GM19239 (cell line): ENCODE data around the gene PTPRM.

Experiments used
- DNase-seq: peaks from one replicate; pipeline ENCODE4 v3.0.0; 2011; ENCODE audit warnings: low spot score; ENCODE audit not compliant: insufficient read length
- FAIRE-seq: peaks from 2 replicates; lab custom pipeline; 2011; peaks lifted over from hg19 to GRCh38; lab: Jason Lieb, UNC

PTPRM gene

DNA sequence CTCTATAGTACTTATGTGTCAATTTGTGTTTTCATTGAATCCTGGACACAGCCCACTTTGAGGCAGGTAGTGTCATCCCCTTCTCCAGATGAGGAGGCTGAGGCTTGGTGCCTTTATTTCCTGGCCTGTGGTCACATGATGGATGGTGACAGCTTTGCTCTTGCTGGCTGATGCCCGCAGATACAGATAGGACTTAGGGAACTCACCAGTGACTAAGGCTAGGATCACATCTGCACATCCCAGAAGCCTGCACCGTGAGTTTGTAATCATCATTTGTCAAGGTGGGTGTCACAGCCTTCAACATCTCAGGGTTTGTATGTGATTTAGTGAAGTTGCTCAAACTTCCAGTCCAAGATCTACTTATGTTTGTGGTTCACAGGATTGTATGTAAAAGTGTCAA, 747.0 kb downstream of the PTPRM start:
- no peak for FAIRE-seq
- no peak for DNase-seq

DNA sequence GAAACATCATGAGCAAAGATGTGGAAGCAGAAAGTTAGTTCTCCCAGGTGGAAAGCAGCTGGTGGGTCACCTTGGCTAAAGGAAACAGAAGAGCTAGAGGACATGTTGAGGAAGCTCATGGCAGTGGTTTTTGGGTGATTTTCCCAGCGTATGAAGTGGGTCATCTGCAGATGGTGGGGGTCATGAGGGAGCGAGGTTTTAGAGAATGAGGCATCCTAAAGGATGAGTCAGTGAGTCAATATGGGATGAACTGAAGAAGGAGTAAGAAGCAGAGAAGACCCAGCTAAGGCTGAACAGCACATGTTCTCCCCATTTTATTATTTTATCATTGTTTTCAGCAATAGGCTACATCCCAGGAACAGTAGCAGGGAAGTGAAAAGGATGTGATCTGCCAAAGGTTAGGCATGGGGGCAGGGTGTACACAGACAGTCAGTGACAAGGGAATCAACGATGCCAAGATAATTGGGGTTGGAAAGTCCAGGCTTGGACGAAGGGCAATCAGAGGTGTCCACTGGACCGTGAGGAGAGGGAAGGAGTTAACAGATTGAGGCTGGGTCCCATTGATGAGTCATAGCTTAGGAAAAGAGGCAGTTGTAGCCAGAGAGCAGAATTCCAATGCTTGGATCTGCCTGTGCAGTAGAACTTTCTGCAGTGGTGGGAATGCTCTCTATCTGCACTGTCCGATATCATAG, 752.8 kb downstream of the PTPRM start:
- DNase-seq, result no peak
- FAIRE-seq, result no peak

DNA sequence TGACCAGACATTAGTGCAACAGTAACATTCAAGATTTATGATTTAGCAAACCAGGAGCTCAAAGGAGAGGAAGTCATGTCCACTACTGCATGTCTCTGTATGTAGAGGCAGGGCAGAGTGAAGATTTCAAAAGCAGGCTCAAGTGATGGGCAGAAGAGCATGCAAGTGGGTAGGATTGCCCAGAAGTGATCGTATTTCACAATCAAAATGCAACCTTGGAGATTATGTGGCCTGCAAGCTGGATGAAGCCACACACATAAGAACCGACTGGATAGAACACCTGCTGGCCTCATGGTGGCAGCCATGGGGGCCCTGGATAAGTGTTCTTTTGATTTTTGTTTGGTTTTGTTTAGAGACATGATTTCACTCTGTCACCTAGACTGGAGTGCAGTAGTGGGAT, 755.4 kb downstream of the PTPRM start:
- no peak for DNase-seq
- no peak for FAIRE-seq

GRCh38 chr18:8324343-8325065, 757.4 kb downstream of the PTPRM start:
- DNase-seq, result no peak
- FAIRE-seq, result no peak

GRCh38 chr18:8326763-8327394, 759.8 kb downstream of the PTPRM start:
- DNase-seq (no peak), FAIRE-seq (no peak)

DNA sequence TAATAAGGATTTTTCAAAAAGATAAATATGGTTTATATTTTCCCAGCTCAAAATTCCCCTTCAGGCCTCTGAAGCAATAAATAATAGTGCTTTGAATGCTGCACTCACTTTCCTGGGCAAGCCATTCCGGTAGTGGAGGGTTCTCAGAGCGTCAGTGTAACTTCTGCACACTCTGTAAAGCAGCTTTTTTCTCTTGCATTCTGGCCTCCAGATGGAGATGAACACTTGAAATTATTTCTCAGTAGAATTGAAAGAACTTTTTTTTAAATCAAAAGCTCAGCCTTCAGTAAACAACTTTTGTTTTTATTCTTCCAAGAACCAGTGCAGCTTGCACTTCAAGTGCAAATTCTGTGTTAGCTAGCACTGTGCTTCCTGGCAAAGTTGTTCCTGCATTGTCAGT, 761.0 kb downstream of the PTPRM start:
- DNase-seq (no peak), FAIRE-seq (no peak)

GRCh38 chr18:8329186-8329771, 762.2 kb downstream of the PTPRM start:
- DNase-seq (no peak), FAIRE-seq (no peak)

DNA sequence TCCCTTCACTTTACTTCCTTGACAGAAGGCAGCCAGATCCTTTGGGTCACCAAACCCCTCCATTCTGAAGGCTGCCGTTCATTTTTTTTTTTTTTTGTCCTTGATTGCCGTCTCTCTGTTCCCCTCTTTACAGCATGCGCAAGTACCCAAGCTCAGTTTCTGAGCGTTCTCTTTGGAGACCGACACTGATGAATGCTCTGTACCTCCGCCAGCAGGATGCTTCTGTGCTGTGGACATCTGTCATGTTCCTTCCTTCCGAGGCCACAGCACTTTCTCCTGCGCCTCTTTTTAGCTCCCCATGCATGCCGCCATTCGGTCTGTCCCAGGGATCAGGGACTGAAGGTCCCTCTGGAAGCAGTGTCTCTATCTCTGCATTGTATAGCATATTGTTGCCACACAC, 763.5 kb downstream of the PTPRM start:
- no peak for FAIRE-seq
- DNase-seq, result no peak

DNA sequence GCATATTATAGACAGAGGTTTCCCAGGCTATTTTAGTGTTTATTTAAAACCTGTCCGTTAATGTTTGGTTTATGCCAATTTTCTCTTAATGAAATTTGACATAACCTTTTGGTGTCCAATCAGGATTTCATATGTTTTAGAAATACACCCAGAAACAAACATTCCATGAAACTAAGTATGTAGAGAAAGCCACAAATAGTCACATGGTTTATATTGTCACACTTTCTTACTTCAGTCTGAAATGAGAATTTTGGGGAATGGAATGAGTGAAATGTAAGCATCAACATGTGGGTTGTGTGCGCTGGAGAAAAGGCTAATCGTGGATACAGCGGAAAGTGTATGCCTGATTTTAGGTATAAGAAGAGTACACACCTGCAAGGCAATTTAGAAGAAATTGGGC, 765.2 kb downstream of the PTPRM start:
- DNase-seq, result no peak
- FAIRE-seq, result no peak

GRCh38 chr18:8333961-8334360, 766.8 kb downstream of the PTPRM start:
- DNase-seq, result no peak
- no peak for FAIRE-seq

- no peak for DNase-seq
- FAIRE-seq, result no peak
Observed at GRCh38 chr18:8337211-8337610, 770.1 kb downstream of the PTPRM start.

- FAIRE-seq (no peak), DNase-seq (no peak)
Observed at GRCh38 chr18:8339210-8339609, 772.1 kb downstream of the PTPRM start.

- no peak for DNase-seq
- FAIRE-seq, result no peak
Observed at GRCh38 chr18:8339952-8340351, 772.8 kb downstream of the PTPRM start.

GRCh38 chr18:8341481-8342230, 774.5 kb downstream of the PTPRM start:
- DNase-seq (no peak), FAIRE-seq (no peak)

GRCh38 chr18:8348051-8348720, 781.1 kb downstream of the PTPRM start:
- no peak for DNase-seq
- no peak for FAIRE-seq

DNA sequence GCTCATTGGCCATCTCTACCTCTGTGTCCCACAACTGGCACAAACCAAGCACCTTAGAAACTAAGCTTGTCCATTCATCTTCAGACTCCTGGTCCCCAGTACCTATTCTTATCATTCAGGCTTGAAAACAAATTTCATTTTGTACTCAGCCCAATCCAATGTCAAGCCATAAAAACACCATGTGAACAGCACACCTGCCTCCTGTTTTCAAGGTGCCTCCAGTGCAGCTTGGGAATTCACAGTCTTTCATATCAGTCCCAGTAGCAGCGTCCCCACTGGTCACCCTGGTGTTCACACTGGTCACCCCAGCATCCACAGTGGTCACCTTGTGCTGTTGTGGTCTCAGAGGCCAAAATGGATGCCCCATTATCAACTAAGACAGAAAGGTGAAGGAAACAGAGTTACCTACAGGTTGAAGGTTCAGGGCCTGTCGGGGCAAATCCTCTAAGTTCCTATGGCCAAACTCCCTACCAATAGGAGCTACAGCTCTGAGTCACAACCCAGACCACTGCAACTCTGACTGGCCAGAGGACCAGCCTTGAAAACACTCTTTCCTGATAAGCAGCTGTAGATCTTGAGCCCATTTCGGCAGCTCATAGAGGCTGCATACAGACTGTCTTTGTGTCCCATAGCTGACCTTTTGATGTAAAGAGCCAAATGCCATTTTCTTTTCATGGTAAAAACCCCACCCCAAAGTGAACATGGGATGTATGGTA, 782.6 kb downstream of the PTPRM start:
- DNase-seq (no peak), FAIRE-seq (no peak)

- FAIRE-seq (no peak), DNase-seq (no peak)
Observed at GRCh38 chr18:8350628-8351027, 783.5 kb downstream of the PTPRM start.

DNA sequence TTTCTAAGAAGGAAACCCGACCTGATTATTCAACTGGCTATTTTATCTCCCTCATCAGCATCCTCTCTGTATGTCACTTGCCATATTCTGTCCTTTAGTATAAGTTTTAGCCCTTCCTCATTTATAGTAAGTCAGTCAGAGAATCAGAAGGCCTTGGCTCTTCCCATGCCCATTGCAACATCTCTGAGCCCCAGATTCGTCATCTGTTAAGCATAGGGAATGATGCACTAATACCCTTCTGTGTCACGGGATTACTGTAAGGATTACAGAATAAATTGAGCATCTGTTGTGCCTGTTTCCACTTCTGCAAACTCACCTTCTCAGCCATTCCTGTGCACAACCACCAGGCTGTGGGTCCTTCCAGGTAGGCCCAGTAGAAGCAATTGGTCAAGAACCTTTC, 784.0 kb downstream of the PTPRM start:
- no peak for DNase-seq
- FAIRE-seq, result no peak

DNA sequence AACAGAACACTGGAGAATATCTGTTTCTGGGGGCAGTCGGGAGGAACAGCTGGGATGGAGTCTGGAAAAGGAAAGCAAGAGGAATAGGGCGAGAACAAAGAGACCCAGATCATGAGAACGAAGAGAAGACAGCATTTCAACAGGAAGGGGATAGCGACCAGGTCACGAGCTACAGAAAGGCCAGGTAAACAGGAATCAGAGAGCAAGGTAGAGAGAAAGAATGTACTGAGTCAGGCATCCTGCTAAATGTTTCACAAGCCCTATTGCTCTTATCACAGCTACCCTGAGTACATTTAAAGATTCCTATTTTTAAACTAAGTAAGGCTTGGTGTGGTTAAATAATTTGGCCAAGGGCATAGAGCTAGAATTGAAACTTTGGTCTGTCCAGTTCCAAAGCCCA, 787.2 kb downstream of the PTPRM start:
- DNase-seq (no peak), FAIRE-seq (no peak)
